Stimulated activated CD8-positive, alpha-beta memory T cell treated with anti-CD3 and anti-CD28 coated beads, Interleukin-15, amount 100 ng/mL, for 24 hours (primary cell): Measurements from ENCODE around the gene C4orf50.
"Not testable (repeated sequence)": the region's sequence is repeated elsewhere in the genome, so short reads cannot be mapped to it uniquely, and the experiment has no call there.

ENCODE experiments used
- DNase-seq: peaks from one replicate; pipeline ENCODE4 v3.0.0-alpha.2; 2020; ENCODE audit warnings: low read depth

The C4orf50 gene

DNA sequence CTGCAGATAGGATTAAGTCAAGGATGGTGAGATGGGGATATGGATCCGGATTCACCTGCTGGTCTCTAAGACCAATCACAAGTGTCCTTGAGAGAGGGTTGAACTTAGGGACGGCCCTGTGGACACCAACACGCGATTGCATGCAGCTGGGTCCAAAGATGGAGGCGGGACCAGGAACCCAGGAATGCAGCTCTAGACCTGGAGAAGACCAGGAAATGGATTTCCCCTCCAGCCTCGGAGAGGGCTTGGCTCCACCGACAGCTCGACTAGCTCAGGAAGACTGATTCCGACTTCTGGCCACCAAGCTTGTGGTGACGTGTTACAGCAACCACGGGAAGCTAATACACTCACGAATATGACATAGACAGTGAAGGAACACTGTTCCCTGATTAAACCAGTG is 4.7 kb downstream of the C4orf50 start:
- DNase-seq = no peak

DNA sequence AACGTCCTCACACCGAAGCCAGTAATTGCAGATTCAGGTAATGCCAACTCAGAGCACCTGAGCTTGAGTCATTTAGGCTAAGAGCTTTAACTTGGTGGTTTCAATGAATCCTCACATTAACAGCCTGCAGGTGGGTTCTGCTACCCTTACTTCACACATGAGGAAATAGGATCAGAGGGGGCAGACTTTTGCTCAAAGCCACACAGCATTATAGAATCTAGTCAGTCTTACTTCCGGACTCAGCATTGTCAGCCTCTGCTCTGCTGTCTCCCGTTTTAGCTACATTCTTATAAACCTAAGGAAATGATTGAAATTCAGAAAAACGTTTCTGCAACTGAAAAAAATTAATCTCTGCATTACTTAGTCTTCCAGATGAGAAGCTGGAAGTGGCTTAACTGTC is 6.0 kb downstream of the C4orf50 start:
- DNase-seq = no peak

DNA sequence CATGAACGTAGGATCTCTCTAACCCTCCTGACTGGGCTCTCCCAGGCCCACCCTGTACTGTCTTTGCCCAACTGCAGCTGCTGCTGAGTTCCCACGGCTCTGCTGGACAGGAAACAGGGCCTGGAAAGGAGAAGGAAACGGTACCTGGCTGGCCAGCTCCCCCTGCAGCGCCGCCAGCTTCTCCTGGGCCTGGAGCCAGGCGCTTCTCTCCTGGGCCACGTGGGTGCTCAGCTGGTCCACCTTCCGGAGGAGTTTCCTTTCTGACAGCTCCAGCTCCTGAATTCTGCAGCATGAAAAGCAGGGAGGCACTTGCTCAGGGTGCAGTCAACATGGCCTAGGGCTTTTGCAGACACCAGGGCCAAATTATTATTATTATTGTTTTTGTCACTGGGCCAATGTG is 6.5 kb downstream of the C4orf50 start:
- DNase-seq = no peak

DNA sequence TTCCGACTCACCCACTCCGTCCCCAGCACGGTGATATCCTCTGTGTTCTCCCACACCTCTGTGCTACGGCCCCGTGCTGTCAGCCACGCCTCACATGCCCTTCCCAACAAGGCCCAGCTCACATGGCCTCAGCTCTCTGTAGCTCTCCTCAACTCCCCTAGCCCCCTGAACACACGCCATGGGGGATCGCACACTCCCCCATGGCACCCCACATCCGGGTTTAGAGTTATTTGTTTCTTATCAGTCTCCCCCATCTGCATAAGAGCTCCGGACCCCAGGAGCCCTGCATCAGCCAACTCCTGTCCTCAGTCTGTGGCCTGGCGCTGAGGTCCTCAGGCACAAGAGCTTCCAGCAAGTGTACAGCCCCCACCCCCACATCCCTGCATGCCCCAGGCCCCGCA is 7.0 kb downstream of the C4orf50 start:
- DNase-seq = no peak

DNA sequence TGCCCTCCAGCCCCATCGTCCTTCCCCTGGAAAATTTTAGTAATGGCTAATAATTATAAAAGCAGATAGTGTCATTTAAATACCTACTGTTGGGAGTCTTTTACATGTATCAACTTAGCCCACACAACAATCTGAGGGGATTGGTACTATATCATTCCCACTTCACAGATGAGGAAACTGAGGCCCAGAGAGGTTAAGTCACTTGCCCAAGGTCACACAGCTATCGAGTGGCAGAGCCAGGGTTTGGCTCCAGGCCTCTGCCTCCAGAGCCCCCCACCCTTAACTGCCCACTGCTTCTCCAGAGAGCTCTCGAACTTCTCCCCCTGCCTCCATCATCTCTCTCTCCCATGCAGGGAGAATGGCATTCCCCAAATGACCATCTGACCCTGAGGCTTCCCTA is 7.4 kb downstream of the C4orf50 start:
- no peak for DNase-seq

DNA sequence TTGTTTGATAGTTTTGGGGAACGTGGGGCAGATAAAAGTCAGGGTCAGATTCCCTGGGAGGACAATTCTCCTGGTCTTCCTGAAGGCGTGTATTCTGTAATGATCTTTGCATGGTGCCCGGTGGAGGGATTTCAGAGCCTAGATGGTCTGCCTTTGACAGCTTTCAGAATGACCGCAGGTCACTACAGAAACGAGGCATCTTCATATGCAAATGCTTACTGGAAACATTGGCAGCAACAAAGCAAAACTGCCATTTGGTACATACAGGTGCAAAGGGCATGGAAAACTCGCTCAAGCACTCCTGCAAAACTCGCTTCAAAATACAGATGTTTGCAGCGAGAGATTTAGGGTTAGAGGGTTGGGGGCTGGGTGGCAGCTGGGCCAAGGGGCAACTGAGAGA is 8.8 kb downstream of the C4orf50 start:
- no peak for DNase-seq

DNA sequence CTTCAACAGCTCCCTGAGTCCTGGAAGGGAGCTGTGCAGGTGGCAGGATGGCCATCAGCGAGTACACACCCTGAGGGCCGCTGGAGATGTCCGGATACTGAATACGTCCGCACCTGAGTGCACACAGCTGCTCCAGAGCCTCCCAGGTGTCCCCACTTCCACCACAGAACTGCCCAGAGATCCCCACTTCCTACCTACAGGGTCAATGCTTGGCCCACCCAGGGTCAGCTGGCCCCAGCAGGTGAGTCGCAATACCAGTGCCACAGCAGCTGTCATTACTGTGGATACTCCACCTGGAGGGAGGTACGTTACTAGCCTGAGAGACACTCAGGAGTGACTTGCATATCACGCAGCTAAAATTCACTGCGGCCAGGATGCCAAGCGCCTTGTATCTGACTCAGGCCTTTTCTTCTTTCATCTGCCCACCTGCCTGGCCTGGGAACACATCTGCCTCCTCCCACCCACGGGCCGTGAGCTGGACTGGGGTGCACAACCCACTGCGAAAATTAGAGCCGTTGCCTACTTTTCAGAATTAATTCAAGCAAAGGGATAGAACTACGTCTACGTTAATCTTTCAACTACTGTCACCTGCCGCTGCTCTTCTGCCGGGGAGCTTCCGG is 9.4 kb downstream of the C4orf50 start:
- DNase-seq = no peak

DNA sequence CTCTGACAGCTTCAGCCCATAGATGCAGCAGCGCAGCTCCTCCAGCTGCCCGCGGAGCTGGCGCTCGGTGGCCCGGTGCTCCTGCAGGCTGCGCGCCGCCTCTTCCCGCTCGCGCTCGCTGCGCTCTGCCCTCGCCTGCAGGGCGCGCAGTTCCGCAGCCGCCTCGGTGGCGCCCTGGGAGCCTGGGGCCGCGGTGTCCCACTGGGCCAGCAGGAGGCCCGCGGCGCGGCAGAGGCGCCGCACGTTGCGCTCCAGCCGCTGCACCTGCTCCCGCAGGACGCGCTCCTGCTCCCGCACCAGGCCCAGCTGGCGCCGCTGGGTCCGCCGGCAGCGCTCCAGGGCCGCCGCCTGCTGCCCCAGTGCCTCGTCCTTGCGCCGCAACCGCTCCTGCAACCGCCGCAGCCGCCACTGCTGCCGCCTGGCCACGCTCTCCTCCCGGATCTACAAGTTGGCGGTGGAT is 10.1 kb downstream of the C4orf50 start:
- no peak for DNase-seq

DNA sequence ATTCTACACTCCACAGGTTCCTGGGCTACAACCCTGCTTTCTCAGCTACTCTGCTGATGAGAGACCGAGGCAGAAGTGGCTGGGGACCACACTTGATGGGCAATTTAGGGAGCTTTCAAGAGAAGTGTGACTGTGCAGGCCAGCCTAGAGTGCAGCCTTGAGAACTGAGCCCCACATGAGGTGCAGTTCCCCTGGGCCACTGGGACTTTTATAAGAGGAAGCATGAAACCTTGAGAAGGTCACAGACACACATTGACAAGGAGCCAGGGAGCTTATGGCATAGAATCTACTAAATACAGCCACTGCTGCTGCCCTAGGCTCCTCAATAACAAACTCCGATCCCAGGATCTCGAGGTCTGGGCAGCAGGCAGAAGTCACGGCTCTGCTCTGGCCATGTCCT is 13.1 kb downstream of the C4orf50 start:
- no peak for DNase-seq

DNA sequence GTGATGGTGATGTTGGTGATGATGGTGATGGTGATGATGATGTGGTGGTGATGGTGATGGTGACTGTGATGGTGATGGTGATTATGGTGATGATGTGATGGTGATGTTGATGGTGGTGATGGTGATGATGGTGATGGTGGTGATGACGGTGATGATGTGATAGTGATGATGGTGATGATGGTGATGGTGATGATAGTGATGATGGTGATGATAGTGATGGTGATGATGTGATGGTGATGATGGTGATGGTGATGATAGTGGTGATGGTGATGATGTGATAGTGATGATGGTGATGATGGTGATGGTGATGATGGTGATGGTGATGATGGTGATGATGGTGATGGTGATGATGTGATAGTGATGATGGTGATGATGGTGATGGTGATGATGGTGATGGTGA is 14.7 kb downstream of the C4orf50 start:
- not testable (repeated sequence) for DNase-seq

DNA sequence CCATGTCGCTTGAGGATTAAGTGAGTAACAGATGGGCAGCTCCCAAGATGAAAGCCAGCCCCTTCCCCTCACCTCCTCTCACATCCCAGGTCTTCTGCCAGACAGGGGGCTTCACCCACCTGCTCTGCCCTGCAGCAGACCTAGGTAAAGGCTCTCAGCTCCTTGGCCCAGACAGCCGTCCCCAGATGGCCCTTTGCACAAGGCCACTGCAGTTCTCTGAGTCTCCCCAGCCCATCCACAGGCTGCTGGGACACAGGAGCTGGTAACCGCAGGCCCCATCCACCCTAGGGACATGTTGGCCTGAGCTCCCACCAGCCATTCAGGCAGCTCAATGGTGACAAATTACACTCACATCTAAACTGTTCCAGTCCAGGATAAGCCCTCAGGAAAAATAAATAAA is 15.3 kb downstream of the C4orf50 start:
- no peak for DNase-seq

DNA sequence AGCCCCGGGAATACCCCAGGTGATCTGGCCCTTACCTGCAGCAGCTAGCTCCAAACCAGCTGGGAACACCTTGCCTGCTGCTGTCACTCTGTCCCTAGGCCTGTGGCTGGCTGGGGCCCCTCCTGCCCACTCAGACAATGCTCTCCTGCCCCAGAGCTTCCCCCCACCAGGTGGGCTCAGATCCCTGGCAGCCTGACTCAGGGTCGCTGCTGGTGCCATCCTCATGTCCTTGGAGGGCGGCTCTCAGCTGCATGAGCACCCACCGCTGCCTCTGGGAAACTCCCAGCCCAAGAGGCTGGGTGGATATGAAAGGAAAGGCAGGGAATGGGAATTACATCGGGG is 15.8 kb downstream of the C4orf50 start:
- DNase-seq = no peak

DNA sequence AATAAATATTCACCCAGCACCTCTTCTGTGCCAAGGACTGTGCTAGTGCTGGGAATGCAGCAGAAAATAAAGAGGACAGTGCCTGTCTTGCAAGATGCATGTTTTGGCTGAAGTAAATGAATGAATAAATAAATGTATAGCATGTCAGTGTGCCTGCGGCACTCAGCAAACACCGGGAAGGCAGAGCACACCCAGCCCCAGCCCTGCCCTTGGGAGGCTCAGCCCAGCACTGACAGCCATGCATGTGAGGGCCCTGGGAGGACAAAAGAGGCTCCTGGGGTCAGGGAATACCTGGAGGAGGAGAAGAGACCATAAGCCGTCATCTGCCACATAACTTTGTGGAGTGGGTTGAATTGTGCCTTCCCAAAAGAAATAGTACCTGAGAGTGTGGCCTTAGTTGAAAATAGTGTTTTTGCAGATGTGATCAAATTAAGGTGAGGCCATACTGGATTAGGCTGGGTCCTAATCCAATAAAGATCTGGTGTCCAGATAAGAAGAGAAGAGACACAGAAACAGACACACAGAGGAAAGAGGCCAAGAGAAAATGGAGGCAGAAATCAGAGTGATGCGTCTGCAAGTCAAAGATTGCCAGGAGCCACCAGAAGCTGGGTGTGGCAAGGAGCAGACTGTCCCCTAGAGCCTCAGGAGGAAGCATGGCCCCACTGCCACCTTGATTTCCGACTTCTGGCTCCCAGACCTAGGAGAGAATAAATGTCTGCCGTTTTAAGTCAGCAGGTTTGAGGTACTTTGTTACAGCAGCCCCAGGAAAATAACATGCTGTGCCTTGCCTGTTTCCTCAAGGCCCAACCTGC is 16.3 kb downstream of the C4orf50 start:
- no peak for DNase-seq

DNA sequence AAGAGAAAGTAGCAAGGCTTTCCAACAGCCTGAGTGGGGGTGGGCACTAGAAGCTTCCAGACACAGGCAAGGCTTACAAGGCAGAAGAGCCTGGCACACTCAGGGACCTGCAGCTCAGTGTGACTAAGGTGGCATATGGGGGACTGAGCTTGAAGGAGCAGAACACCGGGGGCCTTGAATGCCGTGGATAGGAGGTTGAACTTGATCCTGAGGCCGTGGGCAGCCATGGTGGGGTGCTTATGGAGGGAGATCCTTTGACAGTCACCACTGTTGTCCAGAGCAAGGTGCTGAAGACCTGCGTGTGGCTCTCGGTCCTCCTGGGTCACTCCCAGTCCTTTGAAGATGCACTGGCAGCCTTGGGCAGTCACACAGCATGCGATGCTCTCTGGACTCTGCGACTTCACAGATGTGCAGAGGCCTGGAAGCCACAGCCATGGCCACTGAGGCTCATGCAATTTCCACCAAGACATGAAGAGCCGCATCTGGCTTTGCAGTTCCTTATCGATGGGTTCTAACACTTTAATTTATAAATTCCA is 18.3 kb downstream of the C4orf50 start:
- DNase-seq = no peak

DNA sequence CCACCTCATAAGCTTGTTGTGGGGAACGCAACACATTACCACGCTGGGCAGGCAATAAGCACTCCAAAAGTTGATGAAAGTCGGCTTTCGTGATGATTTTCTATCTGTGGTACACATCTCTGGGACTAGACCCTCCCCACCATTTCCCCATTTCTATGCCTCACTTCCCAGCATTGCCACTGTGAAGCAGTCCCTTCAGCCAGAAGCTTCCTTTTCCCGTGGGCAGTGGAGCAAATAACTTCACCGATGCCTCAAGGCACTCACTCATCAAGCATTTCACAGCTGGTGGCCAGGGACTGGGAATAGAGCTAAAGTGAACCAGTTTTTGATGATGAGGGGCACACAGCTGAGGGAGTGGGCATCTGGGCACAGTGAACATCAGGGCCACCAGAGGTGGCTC is 18.9 kb downstream of the C4orf50 start:
- DNase-seq = no peak

DNA sequence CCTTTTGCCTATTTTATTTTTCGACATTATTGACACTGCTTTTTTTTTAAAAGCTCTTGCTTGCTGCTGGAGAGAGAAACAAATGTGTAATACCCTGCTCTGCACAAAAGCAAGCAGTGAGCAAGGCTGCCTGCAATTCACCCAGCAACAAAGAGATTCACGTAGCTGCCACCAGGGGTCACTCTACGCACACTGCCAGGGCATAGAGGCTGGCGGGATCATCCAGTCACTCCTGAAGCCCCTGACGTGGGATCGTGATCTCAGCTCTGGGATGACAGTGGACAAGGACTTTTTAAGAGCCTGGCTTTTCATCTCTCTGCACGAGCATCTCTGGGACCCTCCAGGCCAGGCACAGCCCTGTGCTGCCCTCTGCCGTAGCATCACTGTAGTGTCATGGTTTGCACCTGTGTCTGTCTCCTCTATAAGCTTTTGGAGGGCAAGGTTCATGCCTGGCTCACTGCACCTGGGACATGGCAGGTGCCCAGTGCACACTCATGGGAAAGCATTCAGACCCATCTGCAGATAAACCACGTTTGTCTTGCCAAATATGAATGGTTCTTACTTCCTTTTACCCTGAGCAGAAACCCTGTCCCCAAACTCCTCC is 19.8 kb downstream of the C4orf50 start:
- DNase-seq = peak; percentile 17

DNA sequence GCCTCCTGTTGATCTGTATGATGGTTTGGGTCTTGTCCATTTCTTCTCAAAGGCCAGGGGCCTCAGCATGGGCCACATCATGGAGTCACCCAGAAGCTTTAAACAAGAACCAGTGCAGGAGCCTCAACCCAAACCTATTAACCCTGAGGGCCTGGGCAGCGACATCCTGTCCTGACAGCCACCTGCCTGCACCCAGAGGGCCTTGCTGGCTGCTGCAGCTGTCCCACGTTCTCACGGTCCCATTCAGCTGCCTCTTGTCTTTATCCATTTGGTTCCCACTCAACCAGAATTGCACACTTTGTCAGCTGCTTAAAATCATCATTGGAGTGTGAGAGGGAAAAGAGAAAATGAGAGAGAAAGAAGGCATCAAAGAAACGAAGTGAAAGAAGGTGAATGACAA is 21.6 kb downstream of the C4orf50 start:
- no peak for DNase-seq

DNA sequence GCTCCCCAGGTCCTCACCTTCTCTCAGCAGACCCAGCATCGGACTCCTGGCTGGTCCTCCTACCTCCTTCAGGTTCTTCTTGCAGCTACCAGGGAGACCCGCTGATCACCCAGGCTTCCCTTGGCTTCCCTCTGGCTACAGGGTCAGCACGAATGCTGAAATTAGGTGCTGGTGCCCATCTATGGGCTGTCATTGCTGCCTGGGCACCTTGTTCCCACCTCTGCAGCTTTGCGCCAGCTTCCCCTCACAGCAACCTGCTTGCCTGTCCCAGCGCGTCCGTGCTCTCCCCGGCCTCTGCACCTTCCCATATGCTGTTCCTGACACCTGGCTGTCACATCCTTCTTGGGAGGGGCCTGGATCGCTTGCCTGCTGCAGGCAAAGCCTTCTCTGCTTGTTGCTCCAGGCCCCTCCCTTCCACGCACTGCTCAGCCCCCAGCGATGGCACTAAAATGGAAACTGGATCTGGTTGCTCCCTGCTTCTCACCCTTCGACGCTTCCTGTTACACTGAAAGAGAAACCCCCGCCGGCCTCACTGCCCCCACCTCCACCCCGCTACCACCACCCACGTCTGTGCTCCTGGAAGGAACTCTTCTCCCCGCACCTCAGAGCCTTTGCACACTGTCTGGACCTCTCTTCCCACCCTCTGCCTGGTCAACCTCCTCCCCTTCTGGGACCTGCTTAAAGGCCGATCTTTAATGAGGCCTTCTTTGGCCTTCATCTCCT is 22.2 kb downstream of the C4orf50 start:
- no peak for DNase-seq

DNA sequence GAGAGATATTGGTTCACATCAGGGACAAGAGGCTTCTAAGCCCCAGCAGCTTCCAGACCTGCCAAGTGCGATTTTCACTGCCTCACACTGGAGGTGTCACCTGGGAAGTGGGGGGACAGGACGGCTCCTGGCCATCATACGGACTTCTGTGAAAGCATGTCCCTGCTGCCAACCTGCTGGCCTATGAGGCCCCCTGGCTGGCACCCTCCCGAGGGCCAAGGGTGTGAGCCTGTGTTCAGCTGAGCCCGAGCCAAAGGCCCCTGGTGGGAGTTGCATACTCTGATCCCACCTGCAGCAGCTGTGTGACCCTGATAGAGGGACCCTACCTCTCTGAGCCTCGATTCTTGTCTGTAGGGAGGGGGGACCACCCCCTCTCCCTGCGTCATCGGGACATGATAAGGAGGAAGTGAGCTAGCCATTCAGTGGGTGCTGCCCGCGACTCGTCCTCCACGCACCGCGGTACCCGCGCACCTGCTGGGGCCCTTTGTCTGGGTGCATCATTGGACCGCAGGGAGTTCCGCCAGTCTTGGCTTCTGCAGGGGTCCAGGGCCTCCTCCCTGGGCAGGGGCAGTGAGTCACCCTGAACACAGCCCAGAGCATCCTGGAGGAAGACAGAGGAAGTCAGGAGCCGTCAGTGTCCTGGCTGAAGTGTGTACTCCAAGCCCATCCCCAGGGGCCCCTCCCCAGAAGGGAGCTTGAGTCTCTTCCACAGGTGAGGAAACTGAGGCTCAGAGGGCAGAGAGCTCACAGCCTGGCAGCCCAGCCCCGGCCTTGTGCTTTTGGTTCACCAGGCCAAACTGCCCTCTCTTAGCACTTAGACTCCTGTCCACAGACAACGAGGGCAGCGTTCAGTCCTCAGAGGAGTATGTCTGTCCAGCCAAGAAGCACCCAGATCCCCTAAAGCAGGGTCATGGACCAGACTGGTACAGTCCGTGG is 24.1 kb downstream of the C4orf50 start:
- DNase-seq = no peak

DNA sequence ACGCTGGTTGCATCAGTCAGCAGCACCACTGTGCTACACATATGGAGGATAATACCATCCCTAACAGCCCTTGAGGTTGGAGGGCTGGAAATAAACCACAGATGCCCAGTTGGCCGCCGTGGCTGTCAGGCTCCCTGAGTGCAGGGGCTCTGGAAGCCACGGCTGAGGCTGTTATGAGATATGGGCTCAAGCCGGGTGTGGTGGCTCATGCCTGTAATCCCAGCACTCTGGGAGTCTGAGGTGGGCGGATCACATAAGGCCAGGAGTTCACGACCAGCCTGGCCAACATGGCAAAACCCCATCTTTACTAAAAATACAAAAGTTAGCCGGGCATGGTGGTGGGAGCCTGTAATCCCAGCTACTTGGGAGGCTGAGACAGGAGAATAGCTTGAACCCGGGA is 24.9 kb downstream of the C4orf50 start:
- not testable (repeated sequence) for DNase-seq

DNA sequence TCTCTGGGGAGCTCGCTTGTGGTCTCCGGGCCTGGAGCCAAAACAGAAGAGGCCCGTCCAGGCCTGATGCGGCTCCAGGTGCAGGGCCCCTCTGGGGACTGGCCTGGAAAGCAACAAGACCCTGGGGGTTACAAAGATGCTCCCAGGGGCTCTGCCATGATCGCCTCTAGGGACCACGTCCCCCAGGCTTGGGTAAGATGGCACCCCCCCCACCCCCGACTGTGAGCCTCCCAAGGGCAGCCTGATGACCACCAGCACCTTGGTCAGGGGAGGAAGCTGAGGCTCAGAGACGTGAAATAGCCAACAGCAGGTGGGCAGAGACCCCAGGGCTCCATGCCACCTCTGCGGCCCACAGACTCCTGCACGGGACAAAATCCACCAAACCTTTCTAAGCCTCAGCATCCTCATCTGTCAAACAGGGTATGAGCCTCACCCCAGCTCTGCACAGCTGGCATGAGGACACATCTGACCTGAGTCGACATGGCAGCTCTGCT is 25.4 kb downstream of the C4orf50 start:
- DNase-seq = no peak
